GM21529 (cell line): ENCODE measurements around the gene KIRREL1.

Source experiments
- ATAC-seq: cut with Tn5 transposase; IDR thresholded peaks from one replicate; pipeline ENCODE4 v1.9.1; 2021; ENCODE audit not compliant: unreplicated experiment

Gene KIRREL1

GRCh38 chr1:157993147-157993917, at the start of gene KIRREL1:
KIRREL1 (plus strand) TSS chr1:157993645; CDS start chr1:157993677, 32 bp downstream.
- ATAC-seq: no peak

GRCh38 chr1:157944663-157945280, 48.7 kb upstream of the KIRREL1 start:
- no peak for ATAC-seq

- ATAC-seq: no peak
These were observed 45.0 kb upstream of the KIRREL1 start for GRCh38 chr1:157948312-157949073.

- ATAC-seq: no peak
These were observed 44.4 kb upstream of the KIRREL1 start for GRCh38 chr1:157949074-157949354.

GRCh38 chr1:157951230-157951629, 42.2 kb upstream of the KIRREL1 start:
- no peak for ATAC-seq

- no peak for ATAC-seq
These were observed 40.8 kb upstream of the KIRREL1 start for GRCh38 chr1:157952601-157953000.

DNA sequence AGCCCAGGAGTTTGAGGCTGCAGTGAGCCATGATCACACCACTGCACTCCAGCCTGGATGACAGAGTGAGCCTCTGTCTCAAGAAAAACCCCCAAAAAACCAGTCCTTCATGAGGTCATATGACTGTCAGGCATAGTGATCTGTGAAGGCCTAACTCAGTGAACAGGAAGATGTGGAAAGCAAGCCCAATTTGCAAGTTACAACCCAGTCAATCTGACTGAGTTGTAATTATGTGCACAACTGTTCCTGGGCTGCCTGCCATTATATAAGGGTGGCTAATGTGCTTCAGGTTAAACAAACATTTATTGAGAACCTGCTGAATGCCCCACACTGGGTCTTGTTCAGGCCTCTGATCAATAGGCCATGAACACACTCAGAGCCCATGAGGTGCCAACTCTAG, 38.2 kb upstream of the KIRREL1 start:
- no peak for ATAC-seq

- ATAC-seq: no peak
These were observed 37.6 kb upstream of the KIRREL1 start for GRCh38 chr1:157955857-157956256.

DNA sequence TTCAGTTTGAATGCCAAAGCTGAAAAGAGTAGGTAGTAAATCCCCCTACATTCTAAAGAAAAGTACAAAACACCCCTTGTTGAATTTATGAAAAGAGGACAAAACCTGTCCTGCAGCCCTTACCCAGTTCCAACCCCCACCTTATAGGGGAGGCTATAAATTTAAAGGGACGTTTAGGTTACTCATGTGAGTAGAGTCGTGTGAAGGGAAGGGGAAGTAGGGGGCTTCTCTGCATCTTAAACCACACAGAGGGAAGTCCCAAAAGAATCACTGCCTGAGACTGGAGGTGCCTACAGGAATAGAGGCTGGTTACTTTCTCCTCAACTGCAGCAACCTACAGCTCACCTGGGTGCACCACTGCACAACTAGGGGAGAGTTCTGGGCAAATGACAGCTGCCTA, 36.7 kb upstream of the KIRREL1 start:
- no peak for ATAC-seq

- ATAC-seq: no peak
These were observed 35.2 kb upstream of the KIRREL1 start for GRCh38 chr1:157958263-157958662.

DNA sequence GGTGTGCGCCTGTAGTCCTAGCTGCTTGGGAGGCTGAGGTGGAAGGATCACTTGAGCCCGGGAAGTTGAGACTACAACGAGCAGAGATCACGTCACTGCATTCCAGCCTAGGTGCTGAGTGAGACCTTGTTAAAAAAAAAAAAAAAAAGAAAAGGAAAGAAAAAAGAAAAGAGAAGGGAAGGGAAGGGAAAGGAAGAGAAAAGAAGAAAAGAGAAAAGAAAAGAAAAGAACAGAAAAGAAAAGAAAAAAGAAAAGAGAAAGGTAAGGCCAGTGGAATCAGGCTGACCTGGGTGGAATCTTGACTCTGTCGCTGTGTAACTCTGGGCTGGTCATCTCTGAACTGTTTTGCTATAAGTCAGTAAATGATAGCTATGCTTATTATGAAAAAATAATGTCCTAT, 33.7 kb upstream of the KIRREL1 start:
- no peak for ATAC-seq

GRCh38 chr1:157960773-157961172, 32.7 kb upstream of the KIRREL1 start:
- ATAC-seq: no peak

- no peak for ATAC-seq
These were observed 31.4 kb upstream of the KIRREL1 start for GRCh38 chr1:157961805-157962762.

- no peak for ATAC-seq
These were observed 29.7 kb upstream of the KIRREL1 start for GRCh38 chr1:157963713-157964112.

- no peak for ATAC-seq
These were observed 27.9 kb upstream of the KIRREL1 start for GRCh38 chr1:157965584-157965983.

DNA sequence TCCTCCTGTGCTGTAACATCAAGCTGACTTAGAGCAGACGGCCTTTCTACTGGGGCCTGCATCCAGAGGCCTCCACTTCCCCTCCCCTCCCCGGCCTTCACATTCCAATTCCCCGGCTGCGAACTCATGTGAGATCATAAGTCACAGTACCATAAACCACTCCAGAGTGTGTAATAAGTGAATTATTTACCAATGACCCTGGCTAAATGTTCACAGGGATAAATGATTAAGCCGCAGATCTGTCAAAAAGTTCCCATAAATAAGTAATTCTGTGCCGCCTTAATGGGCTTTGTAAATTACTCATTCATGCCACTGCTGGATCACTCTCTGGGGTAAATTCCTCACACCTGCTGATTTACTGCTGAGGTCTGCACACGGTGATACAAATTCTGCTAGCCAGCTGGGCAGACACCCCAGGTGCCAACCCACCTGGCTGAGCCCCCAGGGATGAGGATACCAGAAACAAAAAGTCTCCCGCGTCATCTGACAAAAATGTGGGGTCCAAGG, 27.4 kb upstream of the KIRREL1 start:
- ATAC-seq: no peak

GRCh38 chr1:157967205-157967604, 26.2 kb upstream of the KIRREL1 start:
- no peak for ATAC-seq

GRCh38 chr1:157968508-157968907, 24.9 kb upstream of the KIRREL1 start:
- ATAC-seq: no peak

DNA sequence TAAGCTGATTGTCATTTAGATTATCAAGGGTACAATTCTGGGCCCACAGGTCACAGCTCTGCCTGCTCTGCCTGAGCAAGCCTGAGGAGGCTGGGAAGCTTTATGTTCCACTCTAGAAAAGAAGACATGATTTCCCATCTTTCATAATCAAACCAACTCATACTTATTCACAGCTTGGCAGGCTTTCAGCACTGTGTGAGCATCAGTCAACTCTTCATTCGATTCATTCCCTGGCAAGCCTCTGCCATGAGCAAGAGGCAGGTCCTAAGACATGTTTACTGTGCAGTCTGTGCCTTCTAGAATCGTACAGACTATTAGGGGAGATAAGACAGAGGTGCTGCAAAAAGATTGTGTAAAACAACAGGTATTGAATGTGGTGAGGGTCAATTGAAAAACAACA, 24.5 kb upstream of the KIRREL1 start:
- ATAC-seq: no peak

DNA sequence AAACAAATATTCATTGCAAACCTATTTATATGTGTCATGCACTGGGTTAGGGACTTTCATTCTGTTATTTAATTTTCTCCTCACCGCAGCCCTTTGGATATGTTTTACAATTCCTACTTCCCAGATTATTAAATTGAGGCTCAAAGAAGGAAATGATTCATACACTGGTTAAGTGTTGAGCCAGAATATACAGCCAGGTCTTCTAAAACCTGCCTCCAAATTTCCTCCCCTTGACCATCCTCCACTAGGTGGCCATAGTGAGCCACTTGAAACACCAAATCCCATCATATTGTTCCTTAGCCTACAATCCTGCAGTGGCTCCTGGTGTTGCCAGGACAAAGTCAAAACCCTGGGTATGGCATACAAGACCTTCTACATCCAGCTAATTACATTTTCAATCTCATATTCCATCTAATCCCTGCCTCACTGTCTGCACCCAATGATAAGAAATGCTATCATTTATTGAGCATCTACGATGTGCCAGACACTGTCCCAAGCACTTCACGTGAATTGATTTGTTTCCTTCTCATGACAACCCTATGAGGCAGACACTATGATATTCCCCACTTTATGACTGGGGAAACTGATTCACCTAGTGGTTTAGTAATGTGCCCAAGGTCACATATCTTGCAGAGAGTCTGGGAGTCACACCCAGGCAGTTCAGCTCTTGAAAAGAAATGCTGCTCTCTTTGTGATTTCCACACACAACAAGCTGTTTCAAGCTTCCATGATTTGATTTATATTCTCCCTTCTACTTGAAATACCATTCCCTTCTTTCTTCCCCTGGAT, 23.6 kb upstream of the KIRREL1 start:
- ATAC-seq: no peak
